Measurements from ENCODE around the gene PCSK4.

- TF ChIP-seq ZBTB1 (CRISPR knock-in tag; IDR thresholded peaks at IDR 0.05; ENCODE audit: borderline replicate concordance, low read depth) (no peak), CTCF (IDR thresholded peaks at IDR 0.05 in 2 of 3, conservative IDR thresholded peaks at IDR 0.05 in 1 of 3; ENCODE audit: insufficient read depth in 2 of 3, low read depth in 1 of 3, low read length in 3 of 3) (no peak), PBX2 (CRISPR knock-in tag; IDR thresholded peaks at IDR 0.05; ENCODE audit: low read depth) (no peak), PBX2 (tag; conservative IDR thresholded peaks at IDR 0.05; ENCODE audit: low read depth) (no peak), GABPA (tag; conservative IDR thresholded peaks at IDR 0.05; ENCODE audit: low read depth) (no peak)
Observed at GRCh38 chr19:1522838-1523237, 32.7 kb upstream of the PCSK4 start.
